Stimulated activated CD8-positive, alpha-beta memory T cell treated with anti-CD3 and anti-CD28 coated beads, Interleukin-7, amount 100 ng/mL, for 4 hours (primary cell): Measurements from ENCODE around the gene KRT7.

Source experiments
- DNase-seq, 2 donors: peaks; one replicate each; pipeline ENCODE4 v3.0.0-alpha.2; 2020; ENCODE audit warnings: low read depth in 2 of 2

KRT7 gene

DNA sequence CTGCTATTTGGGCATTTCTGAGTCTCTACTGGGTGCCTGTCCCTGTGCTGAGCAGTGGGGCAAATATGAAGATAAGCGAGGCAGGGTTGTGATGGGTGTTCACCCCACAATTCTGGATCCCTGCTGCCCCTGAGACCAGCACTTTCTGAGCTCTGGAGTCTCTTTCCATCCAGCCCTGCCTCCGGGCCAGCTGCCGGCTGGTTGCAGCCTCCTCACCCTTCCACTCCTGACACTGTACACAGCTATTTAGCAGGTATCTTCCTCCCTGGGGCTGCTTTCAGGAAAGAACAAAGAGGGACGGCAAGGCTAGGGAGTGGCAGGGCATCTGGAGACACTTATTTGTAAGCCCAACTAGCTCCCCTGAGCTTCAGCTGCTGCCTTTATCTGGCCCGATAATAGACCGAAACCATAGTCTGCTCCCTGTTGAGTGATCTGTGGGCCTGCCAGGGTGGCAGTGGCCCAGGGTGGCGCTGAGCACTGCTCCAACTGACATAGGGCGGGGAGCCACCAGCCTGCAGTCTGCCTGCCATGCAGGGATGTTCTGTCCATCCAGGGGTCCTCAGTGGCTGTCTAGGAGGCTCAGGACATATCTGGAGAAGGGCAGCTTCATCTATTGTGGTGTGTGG is 33.6 kb upstream of the KRT7 start:
- no peak for DNase-seq

DNA sequence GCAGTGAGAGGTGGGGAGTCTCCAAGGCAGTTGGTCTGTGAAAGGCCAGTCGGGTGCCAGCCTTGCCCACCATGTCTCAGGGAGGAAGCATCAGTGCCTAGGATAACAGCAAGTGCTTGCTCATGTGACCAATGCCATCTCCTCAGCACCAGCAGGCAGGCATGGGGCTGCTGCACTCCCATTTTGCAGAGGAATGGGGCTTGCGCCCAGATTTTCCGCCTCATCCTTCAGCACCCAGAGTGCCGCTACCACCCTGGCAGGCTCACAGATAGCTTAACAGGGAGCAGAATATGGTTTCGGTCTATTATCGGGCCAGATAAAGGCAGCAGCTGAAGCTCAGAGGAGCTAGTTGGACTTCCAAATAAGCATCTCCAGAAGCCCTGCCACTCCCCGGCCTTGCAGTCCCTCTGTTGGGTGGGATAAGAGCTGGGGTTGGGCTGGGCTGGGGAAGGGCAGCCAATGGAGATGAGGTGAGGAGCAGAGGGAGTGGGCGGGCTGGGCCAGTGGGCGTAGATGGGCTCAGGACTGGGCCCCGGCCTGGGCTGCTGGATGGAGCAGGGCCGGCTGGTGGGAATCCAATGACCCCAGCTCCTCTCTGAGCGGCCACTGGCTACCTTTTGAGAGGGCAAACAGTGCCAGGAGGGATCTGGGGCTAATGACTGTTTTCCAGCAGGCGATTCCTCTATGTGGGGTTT is 32.8 kb upstream of the KRT7 start:
- no peak for DNase-seq

DNA sequence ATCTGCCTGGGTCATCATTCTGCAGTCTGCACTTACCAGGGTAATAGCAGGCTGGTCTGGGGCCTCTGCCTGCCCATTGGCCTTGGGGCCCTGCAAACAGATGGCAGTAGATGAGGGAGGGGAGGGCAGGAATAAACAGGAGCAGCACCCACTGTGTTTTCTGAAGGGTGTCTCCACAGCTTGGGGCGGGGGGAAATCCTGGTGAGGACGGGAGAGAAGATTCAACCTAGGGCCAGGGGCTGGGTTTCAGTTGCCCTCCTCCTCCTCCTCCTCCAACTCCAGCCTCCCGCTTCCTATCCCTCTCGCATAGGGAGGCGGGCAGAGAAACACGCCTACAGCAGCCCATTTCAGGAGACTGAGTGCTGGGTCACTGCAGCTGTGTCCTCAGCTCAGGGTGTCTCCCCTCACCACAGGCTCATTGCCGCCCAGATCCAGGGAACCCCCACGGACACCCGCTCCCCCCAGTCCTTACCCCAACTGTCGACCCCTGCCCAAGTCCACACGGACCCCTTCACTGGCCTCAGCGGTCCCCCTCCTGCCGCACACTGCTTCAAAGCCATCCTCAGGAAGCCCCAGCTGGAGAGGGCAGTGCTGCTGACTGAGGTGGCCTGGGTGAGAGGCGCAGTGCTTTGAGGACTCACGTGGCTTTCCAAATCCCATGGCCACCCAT is 32.1 kb upstream of the KRT7 start:
- no peak for DNase-seq

DNA sequence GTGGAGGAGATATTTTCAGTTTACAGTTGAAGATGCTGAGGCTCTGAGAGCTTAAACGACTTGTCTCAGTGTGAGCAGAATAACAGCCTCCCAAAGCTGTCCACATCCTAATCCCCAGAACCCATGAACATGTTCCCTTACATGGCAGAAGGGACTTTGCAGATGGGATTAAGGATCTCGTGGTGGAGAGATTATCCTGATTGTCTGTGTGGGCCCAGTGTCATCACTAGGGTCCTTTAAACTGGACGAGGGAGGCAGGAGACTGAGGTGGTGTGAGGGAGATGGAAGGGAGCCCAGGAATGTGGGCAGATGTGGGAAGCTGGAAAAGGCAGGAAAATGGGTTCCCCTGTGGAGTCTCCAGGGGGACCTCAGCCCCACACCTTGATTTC is 31.6 kb upstream of the KRT7 start:
- no peak for DNase-seq

DNA sequence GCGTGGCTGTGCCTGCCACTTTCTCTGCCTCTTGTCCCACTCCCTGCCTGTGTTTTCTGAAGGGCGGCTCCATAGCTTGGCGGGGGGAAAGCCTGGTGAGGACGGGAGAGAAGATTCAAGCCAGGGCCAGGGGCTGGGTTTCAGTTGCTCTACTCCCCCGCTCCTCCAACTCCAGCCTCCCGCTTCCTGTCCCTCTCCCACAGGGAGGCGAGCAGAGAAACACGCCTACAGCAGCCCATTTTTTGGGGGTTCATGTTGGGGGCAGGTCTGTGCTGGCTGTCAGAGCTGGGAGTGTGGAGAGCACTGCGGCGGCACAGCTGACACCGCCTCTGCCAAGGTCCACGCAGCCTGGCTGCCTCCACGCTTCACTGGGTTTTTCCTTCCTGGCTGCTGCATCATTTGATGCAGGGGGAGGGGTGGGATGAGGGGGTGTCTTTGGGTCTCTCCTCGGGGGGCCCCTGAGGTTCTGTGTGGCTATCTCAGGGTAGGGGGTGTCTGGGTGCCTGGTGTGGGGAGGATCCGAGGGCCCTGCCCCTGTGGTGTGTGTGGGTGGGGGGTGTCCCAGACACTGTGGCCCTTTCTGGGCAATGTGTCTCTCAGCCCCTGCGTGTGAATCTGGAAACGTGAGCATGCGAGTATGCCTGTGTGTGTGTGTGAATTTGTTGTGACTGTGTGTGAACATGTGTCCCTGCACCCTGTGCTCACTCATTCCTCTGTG is 30.5 kb upstream of the KRT7 start:
- DNase-seq = no peak

DNA sequence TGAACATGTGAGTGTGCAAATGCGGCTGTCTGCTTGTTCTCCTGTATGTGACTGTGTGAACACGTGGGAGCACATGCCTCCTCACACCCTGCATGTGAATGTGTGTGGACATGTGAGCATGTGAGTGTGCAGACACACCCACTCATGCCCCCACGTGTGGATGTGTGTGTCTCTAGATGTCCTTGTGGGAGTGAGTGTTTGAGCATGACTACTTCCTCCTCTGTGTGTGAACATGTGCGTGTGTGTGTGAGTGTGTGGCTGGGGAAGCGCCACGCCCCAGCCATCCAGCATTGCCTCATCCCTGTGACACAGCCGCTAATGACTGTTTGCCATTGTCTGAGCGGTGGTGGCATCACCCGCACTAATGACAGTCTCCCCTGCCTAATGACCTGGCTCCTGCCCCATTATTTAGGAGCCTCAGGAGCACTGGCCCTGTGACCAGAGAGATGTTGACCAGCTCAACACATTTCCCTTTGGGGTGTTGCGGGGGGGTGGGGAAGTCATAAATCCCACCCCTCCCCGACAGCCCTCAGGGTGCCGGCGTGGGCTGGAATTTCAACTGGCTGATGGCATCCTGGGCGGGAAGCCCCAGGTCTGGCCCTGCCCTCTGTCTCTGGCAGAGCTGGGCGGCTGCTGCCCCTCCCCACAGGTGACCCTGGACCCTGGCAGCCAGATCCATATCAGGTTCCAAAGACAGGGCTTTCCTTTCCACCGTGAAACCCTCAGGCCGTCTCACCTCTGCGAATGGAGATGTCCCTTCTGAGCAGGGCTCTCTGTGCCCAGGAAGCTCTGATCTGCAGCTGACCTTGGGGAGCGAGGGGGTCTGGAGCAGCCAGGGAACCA is 29.7 kb upstream of the KRT7 start:
- peak in 1 of 2 donors; percentile 10 for DNase-seq

DNA sequence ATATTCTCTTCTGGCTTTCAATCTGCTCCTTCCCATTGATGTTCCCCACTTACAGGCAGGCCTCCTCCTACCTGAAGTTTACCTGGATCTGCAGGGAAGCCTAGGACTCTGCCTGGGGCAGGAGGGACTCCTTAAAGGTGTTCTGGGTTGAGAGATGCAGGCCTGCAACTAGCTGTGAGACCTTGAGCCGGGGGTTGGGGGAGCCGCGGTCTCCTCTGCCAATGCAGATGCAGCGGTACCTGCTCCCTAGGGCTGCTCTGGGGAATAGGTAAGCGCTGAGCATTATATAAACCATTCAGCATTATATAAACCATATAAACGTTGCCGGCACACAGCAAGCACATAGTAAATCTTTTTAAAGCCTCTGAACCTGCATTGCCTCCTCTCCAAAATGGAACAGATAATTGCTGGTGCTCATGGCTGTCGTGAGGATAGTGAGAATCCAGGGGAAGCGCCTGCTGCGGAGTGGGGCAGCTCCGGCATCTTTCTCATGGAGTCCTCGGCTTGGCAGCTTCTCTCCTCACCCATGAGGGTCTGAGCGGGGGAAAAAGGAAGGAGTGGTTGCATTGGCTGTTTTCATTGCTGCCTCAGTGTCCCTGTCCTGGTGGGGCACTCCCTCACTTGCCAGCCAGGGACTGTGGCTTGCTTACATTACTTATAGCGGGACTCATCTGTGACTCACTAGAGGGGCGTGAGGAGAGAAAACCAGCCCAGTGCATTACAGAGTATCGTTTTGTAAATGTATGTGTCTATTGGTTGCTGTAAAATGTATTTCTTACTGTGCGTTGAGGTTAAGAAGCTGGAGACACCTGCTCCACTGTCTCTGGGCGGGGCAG is 28.7 kb upstream of the KRT7 start:
- no peak for DNase-seq

DNA sequence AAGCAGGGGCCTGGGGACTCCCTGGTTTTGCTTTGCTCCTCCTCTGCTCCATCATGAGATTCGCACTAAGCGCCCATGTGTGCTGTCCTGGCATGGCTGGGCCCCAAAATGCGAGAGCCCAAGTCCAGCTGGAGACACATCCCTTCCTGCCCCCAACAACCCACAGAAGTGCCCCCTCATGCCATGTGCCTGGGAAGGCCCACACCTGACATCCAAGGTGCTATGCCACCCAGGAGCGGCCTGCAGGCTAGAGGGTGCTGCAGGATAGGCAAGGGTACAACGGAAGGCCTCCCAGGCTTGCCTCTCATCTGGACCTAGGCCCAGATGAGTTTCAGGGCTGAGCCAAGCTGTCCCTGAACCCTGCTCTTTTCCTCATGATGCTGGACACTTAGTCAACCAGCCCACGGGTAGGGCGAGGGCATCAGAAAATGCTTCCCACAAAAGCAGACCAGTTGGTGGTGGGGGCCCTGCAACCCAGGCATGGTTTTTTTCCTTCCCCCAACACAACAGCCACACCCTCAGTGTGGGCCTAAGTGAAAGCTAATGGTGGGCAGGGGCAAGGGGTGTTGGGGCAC is 28.0 kb upstream of the KRT7 start:
- no peak for DNase-seq

DNA sequence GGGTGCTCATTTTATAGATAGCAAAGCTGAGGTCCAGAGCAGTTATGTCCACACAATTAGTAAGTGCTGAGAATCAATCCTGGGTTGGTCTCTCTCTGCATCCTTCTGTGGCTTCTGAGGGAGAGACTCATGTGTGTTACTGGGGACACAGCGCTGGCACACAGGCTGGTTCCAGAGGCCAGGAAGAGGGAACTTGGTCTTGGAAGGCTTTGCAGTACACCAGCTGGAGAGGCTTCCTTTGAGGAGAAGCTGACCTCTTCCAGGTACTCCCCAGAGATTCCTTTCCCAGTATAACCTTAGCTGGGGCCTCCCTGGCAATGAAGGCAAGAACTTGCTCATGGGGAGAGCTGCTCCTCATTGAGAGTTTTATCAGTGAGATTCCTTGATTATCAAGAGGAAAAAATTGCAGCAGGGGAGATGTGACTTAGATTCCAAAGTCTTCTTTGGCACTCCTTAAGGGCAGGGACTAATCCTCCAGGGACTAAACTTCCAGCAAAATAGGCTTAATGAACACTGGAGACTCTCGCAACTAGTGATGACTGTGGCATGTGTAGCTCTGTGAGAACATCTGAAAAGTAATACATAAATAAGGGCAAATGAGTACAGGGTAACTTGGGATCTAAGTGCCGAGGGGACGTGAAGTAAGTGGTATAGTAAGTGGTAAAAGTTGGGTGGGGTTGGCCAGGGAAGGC is 27.3 kb upstream of the KRT7 start:
- DNase-seq = no peak

DNA sequence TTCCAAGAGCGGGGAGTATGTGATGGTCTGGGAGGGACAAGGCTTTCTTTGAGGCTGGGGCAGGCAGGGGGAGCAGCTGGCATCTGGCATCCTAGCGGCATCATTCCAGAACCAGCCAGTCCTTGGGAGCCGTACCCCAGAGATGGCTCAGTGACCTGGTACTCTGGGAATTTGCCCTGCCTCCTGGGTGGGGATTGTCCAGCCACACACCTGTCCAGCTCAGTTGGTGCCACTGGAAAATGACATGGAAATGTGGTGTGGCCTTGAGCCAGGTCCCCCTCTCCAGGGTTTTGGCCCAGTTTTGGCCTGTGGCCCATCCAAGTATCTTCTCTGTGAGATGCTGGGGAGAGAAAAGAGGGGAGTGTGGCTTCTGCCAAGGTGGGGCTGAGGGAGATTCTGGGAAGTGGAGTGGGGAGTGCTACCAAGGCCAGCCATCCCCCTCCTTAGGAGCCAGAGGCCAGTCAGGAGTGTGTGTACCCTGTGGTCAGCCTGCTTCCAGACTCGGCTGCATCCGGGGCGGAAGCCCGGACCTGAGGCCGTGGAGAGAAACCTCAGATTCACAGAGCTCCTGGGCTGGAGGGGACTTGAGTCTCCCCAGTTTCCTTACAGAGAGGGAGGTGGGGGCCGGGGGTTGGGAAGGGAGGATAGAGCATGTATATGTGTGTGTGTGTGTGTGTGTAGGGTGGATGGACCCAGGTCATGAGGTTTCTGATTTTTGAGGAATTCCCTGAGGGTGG is 26.6 kb upstream of the KRT7 start:
- no peak for DNase-seq

DNA sequence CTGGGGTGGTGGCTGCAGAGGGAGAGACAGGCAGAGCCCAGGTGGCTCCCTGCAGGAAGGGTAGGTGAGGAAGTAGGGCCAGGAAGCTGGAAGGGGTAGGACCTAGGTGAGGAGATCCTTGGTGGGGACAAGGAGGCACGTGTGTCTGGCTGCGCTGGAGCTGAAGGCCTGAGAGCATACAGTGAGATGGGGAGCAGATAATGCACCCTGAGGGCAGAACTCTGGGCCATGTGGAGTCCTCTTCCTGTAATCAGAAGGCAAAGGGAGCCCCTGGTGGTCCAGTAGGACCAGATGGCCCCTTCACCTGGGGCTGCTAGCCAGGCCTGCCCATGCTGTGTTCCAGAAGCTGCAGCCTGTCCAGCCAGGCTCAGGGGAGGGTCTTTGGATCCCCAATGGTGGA is 25.9 kb upstream of the KRT7 start:
- no peak for DNase-seq

DNA sequence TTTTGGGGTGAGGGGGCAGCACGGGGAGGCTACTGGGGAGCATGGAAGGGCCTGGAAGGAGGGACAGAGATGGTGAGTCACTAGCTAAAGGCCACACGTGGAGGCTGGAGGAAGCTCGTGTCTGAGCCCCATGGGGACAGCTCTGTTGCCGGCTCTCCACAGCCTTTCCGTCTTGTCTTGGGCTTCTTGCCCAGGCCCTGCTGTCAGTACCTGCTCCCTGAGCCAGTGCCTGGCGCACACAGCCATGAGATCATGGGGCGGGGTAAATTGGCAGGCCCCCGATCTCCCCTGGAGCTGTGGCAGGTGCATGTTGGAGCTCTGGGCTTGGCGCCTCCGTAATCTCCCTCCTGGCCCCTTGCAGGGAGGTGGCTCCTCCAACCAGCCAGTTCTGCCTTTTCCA is 25.1 kb upstream of the KRT7 start:
- DNase-seq = no peak

DNA sequence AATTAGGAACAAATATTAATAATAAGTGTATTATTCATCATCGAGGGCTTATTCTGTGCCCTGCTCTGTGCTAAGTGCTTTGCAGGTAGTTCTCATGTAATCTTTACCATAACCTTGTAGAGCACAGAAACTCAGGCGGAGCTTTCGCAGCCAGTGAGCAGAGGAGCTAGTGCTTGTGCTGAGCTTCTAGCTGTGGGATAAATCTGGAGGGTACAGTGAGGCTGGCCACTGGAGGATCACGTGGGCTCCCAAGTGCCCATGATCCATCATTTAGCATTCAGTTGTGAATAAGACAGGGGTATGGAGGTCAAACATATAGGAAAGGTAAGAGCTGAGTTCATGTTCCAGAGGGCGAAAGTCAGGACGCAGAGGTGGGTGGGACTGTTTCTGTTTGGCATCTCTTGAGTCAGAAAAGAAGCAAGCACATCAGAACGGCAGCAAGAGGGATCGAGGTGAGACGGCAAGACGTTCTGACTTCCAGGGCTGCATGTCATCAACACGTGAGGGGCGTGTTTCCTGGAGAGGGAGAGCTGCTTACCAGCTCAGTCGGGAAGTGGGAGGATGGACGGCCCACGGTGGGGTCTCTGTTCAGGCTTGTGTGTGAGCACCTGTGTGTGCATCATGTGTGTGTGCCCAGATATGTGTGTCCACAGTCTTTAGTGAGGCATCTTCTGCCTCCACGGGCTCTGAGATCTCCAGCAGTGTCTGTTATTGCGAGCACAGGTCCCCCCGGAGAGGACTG is 24.4 kb upstream of the KRT7 start:
- DNase-seq = no peak

DNA sequence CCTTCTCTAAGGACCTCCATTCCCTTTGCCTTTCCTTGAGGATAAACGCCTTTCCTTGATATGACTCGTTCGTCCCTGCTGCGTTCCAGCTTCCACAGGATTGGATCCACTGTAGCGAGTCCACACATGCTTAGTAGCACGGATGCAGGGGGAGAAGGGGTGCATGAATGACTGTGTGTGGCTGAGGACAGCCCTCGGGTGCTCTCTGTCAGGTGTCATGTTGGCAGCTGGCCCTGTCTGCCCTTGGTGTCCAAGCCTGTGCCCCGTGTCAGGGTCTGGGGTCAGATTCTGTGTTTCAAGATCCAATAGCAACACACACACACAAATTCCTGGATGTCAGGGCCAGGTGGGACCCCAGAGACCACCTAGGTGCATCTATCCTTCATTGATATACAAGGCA is 23.7 kb upstream of the KRT7 start:
- DNase-seq = no peak

DNA sequence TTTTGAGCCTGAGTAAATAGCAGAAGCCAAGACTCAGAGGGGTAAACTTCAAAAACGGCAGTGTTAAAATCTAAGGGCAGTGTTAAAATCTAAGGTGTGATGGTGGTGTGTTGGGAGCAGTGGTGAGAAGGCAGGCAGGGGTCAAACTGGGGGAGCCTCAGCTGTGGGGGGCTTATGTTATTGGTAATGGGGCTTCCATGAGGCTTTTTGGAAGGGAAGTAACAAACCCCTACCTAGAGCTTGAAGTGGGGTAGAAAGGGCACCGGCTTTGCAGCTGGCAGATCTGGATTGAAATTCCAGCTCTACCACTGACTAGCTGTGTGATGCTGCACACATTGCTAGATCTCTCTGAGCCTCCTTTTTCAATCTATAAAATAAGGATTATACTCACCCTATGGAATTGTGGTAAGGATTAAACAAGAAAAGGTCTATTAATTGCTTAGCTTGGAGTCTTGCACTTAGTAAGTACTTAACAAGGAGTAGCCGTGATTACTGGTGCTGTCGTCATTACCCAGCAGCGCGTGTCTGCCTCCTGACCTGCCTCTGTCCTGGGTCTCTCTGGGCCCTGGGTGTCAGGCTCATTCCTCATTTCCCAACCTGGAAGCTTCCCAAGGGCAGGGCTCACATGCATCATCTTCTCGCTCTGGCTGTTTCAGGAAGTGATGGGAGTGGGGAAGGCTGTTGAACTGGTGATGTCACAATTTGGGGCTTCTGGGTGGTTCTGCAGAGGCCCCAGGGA is 22.7 kb upstream of the KRT7 start:
- DNase-seq = no peak

DNA sequence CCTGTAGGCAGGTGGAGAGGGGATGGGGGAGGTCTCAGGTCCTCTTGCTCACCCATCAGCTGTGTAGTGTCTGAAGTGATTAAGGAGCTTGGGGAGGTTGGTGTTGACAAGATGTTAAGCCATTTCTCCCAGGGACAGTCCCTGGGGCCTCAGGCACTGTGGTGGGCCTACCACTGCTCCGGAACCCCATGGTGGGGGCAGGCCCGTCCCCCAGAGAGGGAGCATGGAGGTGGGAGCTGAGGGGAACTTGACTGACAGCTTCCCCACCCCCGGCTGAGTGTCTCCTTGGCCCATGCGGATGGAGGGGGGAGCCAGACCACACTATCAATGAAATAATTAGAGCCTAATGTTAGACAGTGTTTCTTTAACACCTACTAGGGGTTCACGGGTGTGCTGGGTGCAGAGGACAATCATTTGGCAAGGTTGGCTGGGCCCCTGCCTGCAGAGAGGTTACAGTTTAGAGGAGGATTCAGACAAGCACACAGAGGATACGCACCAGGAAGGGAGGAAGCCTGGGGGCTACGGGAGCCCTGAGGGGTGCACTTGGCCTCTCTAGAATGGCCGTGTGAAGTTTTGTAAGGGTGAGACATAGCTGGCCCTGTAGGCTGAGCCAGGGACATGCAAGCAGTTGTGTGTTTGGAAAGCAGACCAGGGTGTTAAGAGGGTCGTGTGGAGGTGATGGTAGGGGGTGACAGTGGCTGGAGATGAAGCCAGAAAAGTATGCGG is 22.0 kb upstream of the KRT7 start:
- no peak for DNase-seq
